Measurements from ENCODE around the gene GRIA3.

The GRIA3 gene

DNA sequence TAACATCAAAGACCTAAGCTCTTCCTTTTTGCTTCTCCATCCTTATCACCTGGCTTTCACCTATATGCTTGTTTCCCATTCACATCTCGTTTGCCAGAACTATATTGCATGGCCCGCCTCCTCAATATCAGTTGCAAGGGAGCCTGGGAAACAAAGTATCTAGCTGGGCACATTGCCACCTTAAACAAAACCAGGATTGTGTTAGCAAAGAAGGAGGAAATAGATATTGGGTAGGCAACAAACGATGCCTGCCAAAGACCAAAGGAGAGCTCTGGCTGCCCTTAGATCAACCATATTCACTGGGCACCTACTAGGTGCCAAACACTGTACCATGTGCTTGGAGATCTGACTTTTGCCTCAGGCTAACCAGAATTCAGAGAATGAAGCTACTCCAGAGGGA is 107.5 kb downstream of the GRIA3 start:
- in situ Hi-C loops (cut with HindIII; ENCODE audit: low sequenced_read_pairs): no loop called here
- no peak overlapping the region for H3K4me3 ChIP-seq (ENCODE audit: low read depth, low read length)
- no peak for DNase-seq (ENCODE audit: low read depth)
- TF ChIP-seq CTCF (IDR thresholded peaks at IDR 0.05; ENCODE audit: low read depth, low read length, missing control alignments): no peak

DNA sequence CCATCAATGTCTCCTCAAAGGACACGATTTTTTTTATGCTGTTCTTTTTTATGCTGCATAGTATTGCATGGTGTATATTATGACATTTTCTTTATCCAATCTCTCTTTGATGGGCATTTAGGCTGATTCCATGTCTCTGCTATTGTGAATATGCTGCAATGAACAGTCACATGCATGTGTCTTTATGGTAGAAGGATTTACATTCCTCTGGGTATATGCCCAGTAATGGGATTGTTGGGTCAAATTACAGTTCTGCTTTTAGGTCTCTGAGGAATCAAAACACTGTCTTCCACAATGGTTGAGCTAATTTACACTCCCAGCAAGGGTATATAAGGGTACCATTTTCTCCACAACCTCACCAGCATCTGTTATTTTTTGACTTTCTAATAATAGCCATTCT is 113.9 kb downstream of the GRIA3 start:
- in situ Hi-C loops (cut with HindIII; ENCODE audit: low sequenced_read_pairs): no loop called here
- no peak for TF ChIP-seq CTCF (IDR thresholded peaks at IDR 0.05; ENCODE audit: low read depth, low read length, missing control alignments)
- no peak for DNase-seq (ENCODE audit: low read depth)
- no peak overlapping the region for H3K4me3 ChIP-seq (ENCODE audit: low read depth, low read length)

DNA sequence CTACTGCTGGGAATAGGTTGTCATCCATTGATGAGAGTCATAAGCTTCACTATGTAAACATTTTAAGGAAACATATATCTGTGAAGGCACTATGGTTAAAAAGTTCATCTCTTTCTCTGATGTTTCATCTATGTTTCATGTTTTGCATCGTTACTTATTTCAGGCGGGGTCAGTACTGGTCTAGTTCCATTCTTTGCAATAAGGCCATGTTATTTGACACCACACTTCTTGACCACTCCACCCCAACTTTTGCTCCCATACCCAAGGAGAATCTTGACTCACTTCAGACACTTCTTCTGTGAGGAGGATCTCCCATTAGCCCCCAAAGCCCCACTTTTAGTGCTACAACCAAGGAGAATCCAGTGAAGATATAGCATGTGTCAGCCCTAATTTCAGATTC is 119.4 kb downstream of the GRIA3 start:
- DNase-seq (ENCODE audit: low read depth): no peak
- no peak for TF ChIP-seq CTCF (IDR thresholded peaks at IDR 0.05; ENCODE audit: low read depth, low read length, missing control alignments)
- H3K4me3 ChIP-seq (ENCODE audit: low read depth, low read length): no peak overlapping the region
- in situ Hi-C loops (cut with HindIII; ENCODE audit: low sequenced_read_pairs): no loop called here

GRCh38 chrX:123308658-123309057 is 124.6 kb downstream of the GRIA3 start:
- no peak for TF ChIP-seq CTCF (IDR thresholded peaks at IDR 0.05; ENCODE audit: low read depth, low read length, missing control alignments)
- DNase-seq (ENCODE audit: low read depth): peak; percentile 15
- in situ Hi-C loops (cut with HindIII; ENCODE audit: low sequenced_read_pairs): no loop called here
- no peak overlapping the region for H3K4me3 ChIP-seq (ENCODE audit: low read depth, low read length)

DNA sequence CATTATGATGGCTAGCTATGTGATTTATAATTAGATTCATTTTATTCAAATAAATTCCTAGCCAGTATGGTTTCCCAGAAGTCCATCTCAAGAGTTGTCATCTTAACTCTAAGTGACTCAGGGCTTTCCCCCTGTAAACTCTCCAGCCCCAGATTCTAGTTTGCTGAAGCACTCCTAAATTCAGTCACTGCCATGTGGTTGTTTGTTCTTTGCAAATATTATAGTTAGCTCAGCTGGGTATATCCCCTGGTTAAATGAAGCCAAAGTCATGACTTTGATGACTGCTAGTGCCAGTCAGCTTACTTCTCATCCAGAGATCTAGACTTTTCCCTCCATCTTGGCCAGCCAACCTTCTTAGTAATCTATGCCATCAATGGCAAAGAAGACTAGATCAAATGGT is 126.0 kb downstream of the GRIA3 start:
- H3K4me3 ChIP-seq (ENCODE audit: low read depth, low read length): no peak overlapping the region
- TF ChIP-seq CTCF (IDR thresholded peaks at IDR 0.05; ENCODE audit: low read depth, low read length, missing control alignments): no peak
- no peak for DNase-seq (ENCODE audit: low read depth)
- in situ Hi-C loops (cut with HindIII; ENCODE audit: low sequenced_read_pairs): no loop called here

- TF ChIP-seq CTCF (IDR thresholded peaks at IDR 0.05; ENCODE audit: low read depth, low read length, missing control alignments): no peak
- in situ Hi-C loops (cut with HindIII; ENCODE audit: low sequenced_read_pairs): no loop called here
- no peak for DNase-seq (ENCODE audit: low read depth)
- no peak overlapping the region for H3K4me3 ChIP-seq (ENCODE audit: low read depth, low read length)
These were observed 127.4 kb downstream of the GRIA3 start for GRCh38 chrX:123311486-123311885.

GRCh38 chrX:123313486-123313885 is 129.4 kb downstream of the GRIA3 start:
- no peak for DNase-seq (ENCODE audit: low read depth)
- in situ Hi-C loops (cut with HindIII; ENCODE audit: low sequenced_read_pairs): no loop called here
- H3K4me3 ChIP-seq (ENCODE audit: low read depth, low read length): no peak overlapping the region
- TF ChIP-seq CTCF (IDR thresholded peaks at IDR 0.05; ENCODE audit: low read depth, low read length, missing control alignments): no peak
